ENCODE data around the gene KIF26B.

The KIF26B gene

DNA sequence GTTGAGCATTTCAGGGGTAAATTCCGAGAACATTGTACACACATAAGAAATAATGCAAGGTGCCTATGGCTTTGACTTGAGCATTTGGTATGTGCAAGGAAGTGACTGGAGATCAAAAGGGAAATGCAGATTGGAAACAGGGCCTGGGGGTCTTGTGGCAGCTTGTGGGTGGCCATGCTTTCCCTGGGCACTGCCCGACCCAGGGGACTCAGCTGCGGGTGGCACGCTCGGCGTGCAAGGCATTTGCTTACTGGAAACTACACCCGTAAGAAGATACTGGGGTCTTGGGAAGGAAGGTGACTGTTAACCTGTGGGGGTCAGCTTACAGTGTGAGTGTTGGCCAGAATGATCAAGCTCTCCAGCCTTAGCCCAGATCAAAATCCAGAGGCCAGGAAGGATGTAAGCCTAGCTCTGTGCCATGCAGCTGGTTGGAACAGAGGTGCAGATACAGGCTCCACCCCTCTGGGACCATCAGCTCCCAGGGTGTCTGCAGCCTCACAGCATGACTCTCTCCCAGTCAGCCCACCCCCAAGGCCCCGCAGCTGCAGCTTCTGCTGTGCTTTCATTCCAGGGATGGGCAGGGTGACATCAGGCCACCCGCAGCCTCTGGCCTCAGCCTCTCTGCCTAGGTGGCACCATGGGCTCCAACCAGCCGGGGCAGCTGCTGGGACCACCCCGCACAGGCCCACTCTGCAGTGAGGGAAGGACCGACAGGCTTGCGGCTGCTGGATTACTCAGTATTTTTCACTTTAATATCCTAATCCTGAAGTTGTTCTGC, 55.1 kb downstream of the KIF26B start:
- TF ChIP-seq, protein P1, sequence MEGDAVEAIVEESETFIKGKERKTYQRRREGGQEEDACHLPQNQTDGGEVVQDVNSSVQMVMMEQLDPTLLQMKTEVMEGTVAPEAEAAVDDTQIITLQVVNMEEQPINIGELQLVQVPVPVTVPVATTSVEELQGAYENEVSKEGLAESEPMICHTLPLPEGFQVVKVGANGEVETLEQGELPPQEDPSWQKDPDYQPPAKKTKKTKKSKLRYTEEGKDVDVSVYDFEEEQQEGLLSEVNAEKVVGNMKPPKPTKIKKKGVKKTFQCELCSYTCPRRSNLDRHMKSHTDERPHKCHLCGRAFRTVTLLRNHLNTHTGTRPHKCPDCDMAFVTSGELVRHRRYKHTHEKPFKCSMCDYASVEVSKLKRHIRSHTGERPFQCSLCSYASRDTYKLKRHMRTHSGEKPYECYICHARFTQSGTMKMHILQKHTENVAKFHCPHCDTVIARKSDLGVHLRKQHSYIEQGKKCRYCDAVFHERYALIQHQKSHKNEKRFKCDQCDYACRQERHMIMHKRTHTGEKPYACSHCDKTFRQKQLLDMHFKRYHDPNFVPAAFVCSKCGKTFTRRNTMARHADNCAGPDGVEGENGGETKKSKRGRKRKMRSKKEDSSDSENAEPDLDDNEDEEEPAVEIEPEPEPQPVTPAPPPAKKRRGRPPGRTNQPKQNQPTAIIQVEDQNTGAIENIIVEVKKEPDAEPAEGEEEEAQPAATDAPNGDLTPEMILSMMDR (IDR thresholded peaks at IDR 0.05; ENCODE audit: control insufficient read depth, extremely low read depth, insufficient read depth): no peak
- no peak for DNase-seq (ENCODE audit: low read depth)
- no peak overlapping the region for H3K4me3 ChIP-seq (ENCODE audit: low read depth, low read length)

DNA sequence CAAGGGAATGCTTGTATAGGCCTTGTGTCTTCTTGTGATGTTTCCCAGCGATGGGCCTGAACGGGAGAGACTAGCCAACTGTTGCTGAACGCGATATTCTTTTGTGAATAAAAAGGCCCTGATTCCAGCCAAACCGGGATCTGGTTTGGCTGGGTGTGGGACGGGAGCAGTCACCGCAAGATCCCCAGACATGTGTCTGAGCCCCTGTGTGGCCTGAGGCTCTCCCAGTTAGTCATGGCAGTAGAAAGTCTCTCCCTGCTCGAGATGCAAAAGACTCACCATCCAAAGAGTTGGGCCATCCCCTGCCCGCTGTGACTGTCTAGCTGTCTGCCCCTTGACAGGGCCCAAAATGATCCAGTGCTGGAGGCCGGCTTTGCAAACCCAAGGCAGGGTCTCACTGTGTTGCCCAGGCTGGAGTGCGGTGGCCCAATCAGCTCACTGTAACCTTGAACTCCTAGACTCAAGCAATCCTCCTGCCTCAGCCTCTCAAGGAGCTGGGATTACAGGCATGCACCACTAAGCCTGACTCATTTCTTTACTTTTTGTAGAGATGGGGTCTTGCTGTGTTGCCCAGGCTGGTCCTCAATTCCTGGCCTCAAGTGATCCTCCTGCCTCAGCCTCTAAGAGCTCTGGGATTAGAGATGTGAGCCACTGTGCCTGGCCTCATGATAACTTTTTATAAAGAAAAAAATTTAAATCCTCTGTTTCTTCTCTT, 56.4 kb downstream of the KIF26B start:
- no peak for DNase-seq (ENCODE audit: low read depth)
- no peak overlapping the region for H3K4me3 ChIP-seq (ENCODE audit: low read depth, low read length)
- TF ChIP-seq, protein P1 (IDR thresholded peaks at IDR 0.05; ENCODE audit: control insufficient read depth, extremely low read depth, insufficient read depth): no peak

DNA sequence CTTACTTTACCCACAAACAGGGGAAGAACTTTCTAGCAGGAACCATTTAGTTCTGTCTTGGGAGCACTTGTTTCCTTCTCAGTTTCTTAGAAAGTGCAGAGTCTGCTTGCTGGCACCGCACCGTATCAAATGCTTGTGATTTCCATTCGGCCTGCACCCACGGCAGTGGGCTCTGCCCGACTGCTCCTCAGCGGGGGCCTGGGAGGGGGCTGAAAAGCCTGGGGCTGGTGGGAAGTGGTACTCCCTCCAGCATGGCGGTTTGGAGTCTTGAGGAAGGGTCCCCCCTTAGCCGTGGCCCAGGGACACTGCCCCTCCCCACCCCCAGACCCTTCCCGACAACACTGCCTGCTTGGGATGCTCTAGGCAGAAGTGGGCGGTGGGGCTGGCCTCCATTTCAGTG, 57.0 kb downstream of the KIF26B start:
- DNase-seq (ENCODE audit: low read depth): no peak
- TF ChIP-seq, protein P1 (IDR thresholded peaks at IDR 0.05; ENCODE audit: control insufficient read depth, extremely low read depth, insufficient read depth): no peak
- H3K4me3 ChIP-seq (ENCODE audit: low read depth, low read length): no peak overlapping the region

DNA sequence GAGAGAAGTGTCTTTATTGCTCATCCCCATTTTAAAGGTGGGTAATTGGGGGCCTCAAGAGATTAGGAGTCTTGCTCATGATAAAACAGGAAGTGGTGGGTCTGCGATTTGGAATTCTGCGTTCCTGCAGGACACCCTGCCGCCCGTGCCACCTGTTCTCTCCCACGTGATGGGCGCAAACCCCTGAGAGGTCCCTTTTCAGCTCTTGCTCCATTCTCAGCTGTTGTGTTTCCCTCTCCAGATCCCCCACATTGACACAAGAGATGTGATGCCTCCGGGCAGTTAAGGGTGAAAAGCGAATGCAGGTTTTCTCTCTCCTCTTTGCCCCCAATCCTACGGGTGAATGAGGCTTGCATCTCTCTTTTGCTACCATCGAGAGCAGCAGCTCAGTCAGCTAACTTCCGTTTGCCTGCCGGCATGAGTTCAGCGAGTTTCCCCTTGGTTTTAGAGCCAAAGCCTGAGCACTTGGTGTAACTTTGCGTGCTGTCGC, 57.5 kb downstream of the KIF26B start:
- no peak for DNase-seq (ENCODE audit: low read depth)
- H3K4me3 ChIP-seq (ENCODE audit: low read depth, low read length): no peak overlapping the region
- TF ChIP-seq, protein P1 (IDR thresholded peaks at IDR 0.05; ENCODE audit: control insufficient read depth, extremely low read depth, insufficient read depth): no peak

DNA sequence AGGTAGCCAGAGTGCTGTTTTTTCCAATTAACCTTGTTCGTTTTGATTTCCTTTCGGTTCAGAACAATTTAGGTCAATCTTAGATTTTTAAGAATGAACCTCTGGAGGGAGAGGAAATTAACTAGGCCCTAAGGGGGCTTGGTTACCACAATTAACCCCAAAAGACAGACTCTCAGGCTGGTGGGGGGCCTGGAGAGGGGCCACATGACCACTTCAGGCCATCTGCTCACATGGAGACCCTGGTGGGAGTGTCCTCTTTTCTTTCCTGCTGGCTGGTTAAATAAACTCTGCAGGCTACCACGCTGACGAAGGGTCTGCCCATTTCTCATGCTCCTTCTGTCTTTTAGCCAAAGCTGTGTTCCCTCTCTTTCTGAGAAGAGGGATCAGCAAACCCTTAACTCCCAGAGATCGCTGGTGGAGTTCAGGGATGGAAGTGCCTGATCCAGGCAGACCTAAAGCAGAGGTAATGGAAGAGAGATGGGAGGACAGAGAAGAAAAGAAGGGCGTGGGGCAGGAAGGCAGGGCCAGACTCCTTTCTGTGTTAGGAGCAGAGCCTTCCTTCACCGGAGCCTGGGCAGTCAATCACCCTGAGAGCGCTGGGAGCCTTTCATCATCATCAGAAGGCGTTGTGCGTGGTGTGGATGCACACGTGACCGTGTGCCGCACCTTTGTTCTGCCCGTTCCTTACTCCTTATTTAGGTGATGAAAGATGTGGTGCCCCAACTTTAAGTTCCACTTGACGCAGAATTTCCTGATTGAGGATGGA, 58.5 kb downstream of the KIF26B start:
- TF ChIP-seq, protein P1 (IDR thresholded peaks at IDR 0.05; ENCODE audit: control insufficient read depth, extremely low read depth, insufficient read depth): no peak
- no peak overlapping the region for H3K4me3 ChIP-seq (ENCODE audit: low read depth, low read length)
- DNase-seq (ENCODE audit: low read depth): no peak

DNA sequence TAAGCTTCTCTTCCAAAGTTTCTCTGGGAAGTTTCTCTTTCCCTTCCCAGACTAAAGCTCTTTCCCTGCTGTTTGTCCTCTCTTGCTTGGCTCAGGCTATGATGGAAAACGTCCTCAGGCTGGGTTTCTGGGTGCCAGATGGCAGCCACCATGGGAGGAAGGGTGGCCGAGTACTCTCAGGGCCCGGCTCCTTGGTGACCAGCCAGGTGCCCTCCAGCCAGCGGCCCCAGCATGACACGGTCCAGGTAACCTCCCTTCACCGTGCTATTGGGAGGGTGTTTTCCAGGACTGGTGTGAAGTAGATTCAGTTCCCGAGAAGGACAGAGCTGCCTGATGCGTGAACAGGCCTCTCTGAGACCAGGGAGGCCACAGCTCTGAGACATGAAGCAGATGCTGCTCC, 60.3 kb downstream of the KIF26B start:
- no peak for DNase-seq (ENCODE audit: low read depth)
- H3K4me3 ChIP-seq (ENCODE audit: low read depth, low read length): no peak overlapping the region
- TF ChIP-seq, protein P1 (IDR thresholded peaks at IDR 0.05; ENCODE audit: control insufficient read depth, extremely low read depth, insufficient read depth): no peak

All from LNCaP clone FGC (cell line).